Kidney tubule cell (primary cell): ENCODE results near the gene ELL.
A peak's percentile ranks its signal among the peaks of the same experiment; 100 is the strongest.
"Not testable (repeated sequence)": the region's sequence is repeated elsewhere in the genome, so short reads cannot be mapped to it uniquely, and the experiment has no call there.

ENCODE experiments used
- DNase-seq: peaks from one replicate; pipeline ENCODE4 v3.0.0-alpha.2; 2018; ENCODE audit warnings: low spot score

ELL gene

GRCh38 chr19:18531485-18531884 lies 9.6 kb upstream of the ELL start:
- no peak for DNase-seq

GRCh38 chr19:18529782-18530181 lies 7.9 kb upstream of the ELL start:
- no peak for DNase-seq

GRCh38 chr19:18526316-18526715 lies 4.4 kb upstream of the ELL start:
- DNase-seq, result peak; percentile 90

GRCh38 chr19:18523841-18524240 lies 2.0 kb upstream of the ELL start:
- DNase-seq, result no peak

GRCh38 chr19:18522862-18523440 lies 1.1 kb upstream of the ELL start:
- DNase-seq, result not testable (repeated sequence)

- peak; percentile 100 for DNase-seq
These were observed 423 bp upstream of the ELL start for GRCh38 chr19:18522124-18522861.

GRCh38 chr19:18520848-18521691 lies 800 bp downstream of the ELL start:
- peak; percentile 23 for DNase-seq

GRCh38 chr19:18519962-18520847 lies 1.7 kb downstream of the ELL start:
- peak; percentile 97 for DNase-seq

- DNase-seq, result no peak
These were observed 3.2 kb downstream of the ELL start for GRCh38 chr19:18518639-18519038.

GRCh38 chr19:18517606-18518005 lies 4.3 kb downstream of the ELL start:
- no peak for DNase-seq

- DNase-seq, result no peak
These were observed 5.9 kb downstream of the ELL start for GRCh38 chr19:18515959-18516358.

GRCh38 chr19:18514800-18515682 lies 6.8 kb downstream of the ELL start:
- peak; percentile 76 for DNase-seq

- no peak for DNase-seq
These were observed 8.0 kb downstream of the ELL start for GRCh38 chr19:18513868-18514267.

GRCh38 chr19:18510216-18510615 lies 11.7 kb downstream of the ELL start:
- DNase-seq, result no peak

GRCh38 chr19:18508585-18508984 lies 13.3 kb downstream of the ELL start:
- DNase-seq, result no peak

GRCh38 chr19:18507727-18508440 lies 14.0 kb downstream of the ELL start:
- DNase-seq, result no peak

GRCh38 chr19:18507021-18507726 lies 14.7 kb downstream of the ELL start:
- DNase-seq, result no peak

GRCh38 chr19:18506101-18506930 lies 15.6 kb downstream of the ELL start:
- DNase-seq, result no peak
